ENCODE measurements around the gene PPP1R8.

DNA sequence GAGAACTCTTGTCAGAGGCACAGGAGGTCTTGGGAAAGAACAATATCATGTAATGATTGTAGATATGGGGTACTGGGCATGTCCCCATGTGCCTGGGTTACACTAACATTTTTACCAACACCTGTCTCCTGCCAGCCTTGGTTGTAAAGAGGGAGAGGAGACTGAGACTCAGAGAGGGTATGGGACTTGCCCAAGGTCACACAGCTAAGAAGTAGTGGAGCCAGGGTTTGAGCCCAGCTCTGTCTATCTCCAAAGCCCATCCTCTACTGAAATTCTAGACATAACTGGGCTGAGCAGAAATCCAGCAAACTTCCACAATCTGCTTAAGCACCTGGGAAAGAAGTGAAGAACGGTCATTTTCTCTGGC, 39.1 kb downstream of the PPP1R8 start:
- TF ChIP-seq POLR2A (IDR thresholded peaks at IDR 0.05; ENCODE audit: low read depth, low read length) (no peak), TAF1 (IDR thresholded peaks at IDR 0.05; ENCODE audit: borderline replicate concordance, low read depth, low read length) (no peak), POLR2AphosphoS5 (IDR thresholded peaks at IDR 0.05; ENCODE audit: low read depth, low read length) (no peak)

Data from GM12892 (cell line).